Skeletal muscle satellite cell (primary cell): Measurements from ENCODE around the gene SIX5.
A peak's percentile ranks its signal among the peaks of the same experiment; 100 is the strongest.

Experiments
- H3K27me3 ChIP-seq: 2 replicates; pipeline ENCODE4 v1.7.0; 2013; ENCODE audit warnings: low read length; ENCODE audit not compliant: control insufficient read depth, insufficient read depth
- H3K36me3 ChIP-seq: 2 replicates; pipeline ENCODE4 v1.7.0; 2013; ENCODE audit warnings: mild to moderate bottlenecking, control low read depth, low read length; ENCODE audit not compliant: insufficient read depth
- H3K4me1 ChIP-seq: 2 replicates; pipeline ENCODE4 v1.7.0; 2013; ENCODE audit warnings: low read length; ENCODE audit not compliant: control insufficient read depth, insufficient read depth
- H3K4me2 ChIP-seq: 2 replicates; pipeline ENCODE4 v1.7.0; 2013; ENCODE audit warnings: mild to moderate bottlenecking, low read length
- H3K4me3 ChIP-seq: 2 replicates; pipeline ENCODE4 v1.7.0; 2013; ENCODE audit warnings: low read length
- H3K9ac ChIP-seq: 2 replicates; pipeline ENCODE4 v1.7.0; 2013; ENCODE audit warnings: mild to moderate bottlenecking, low read depth, low read length, moderate library complexity
- H3K9me3 ChIP-seq: replicated peaks from 2 replicates; pipeline ENCODE4 v1.7.0; 2013; ENCODE audit warnings: mild to moderate bottlenecking, control low read depth, low read length

SIX5 gene

DNA sequence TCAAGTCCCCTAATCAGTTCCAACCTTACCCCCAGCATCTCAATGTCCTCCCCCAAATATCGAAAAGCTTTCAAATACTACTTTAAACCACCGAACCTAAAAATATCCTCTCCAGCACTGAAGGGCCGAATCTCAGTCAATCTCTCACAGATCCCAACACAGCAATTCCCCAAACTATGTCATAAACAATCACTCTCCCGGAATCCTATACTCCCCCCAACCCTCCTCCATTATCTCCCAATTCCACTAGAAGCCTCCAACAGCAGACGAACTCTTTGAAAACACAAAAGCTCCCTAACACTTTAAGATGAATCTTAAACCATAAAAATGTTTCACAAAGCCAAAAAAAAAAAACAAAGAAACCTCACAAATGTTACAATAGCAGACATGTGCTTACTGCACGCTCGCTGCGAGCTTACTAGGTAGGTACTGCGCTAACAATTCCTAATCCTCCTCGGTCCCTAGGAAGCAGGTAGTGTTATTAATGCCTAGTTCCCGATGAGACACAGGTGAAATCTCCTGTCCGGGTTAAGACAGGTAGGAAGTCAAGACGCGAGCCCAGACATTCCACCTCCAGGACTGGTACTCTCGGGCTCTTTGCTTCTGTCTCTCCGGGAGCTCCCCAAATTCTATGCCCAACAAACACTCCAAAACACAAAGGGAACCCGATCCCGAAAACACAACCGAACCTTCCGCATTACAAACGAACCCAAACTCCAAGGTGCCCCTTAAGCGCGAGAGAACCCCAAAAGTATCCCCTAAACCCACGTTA, 52.5 kb downstream of the SIX5 start:
- Histone ChIP-seq H3K4me1 (peaks cover 16% of the 10 kb centered on the region), H3K36me3 (peaks cover 20% of the 10 kb centered on the region), H3K9ac (peak overlapping the region; percentile 89), H3K4me2 (peak overlapping the region; percentile 94), H3K4me3 (peak overlapping the region; percentile 74), H3K27me3 (no peaks in the 10 kb centered on the region), H3K9me3 (no peaks in the 10 kb centered on the region)

DNA sequence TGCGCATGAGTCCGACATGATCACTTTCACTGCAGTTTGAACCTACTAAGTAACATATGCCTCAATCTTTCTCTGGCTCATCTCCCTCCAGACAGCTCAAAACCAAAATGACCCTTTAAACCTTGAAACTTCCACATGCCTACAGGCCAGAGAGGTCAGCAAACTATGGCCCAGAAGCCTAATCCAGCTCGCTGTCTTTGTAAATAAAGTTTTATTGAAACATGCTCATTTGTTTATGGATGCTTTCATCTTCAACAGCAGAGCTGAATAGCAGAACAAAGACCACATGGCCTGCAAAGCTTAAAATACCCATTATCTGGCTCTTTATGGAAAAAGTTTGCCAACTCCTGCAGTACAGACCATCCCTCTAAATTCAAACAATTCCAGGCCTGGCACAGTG, 53.9 kb downstream of the SIX5 start:
- H3K9me3 ChIP-seq, result no peaks in the 10 kb centered on the region
- peaks cover 20% of the 10 kb centered on the region for H3K36me3 ChIP-seq
- no peaks in the 10 kb centered on the region for H3K27me3 ChIP-seq
- H3K4me3 ChIP-seq, result no peak overlapping the region
- H3K4me2 ChIP-seq, result no peak overlapping the region
- H3K9ac ChIP-seq, result no peak overlapping the region
- H3K4me1 ChIP-seq, result peaks cover 16% of the 10 kb centered on the region
